ENCODE measurements around the gene RTL1.

RTL1 gene

GRCh38 chr14:100911665-100912316 is 8.3 kb upstream of the RTL1 start:
- H3K4me3 ChIP-seq (ENCODE audit: low read depth, low read length) = no peak overlapping the region
- in situ Hi-C loops (cut with HindIII; ENCODE audit: low sequenced_read_pairs) = no loop called here
- TF ChIP-seq, protein P1, sequence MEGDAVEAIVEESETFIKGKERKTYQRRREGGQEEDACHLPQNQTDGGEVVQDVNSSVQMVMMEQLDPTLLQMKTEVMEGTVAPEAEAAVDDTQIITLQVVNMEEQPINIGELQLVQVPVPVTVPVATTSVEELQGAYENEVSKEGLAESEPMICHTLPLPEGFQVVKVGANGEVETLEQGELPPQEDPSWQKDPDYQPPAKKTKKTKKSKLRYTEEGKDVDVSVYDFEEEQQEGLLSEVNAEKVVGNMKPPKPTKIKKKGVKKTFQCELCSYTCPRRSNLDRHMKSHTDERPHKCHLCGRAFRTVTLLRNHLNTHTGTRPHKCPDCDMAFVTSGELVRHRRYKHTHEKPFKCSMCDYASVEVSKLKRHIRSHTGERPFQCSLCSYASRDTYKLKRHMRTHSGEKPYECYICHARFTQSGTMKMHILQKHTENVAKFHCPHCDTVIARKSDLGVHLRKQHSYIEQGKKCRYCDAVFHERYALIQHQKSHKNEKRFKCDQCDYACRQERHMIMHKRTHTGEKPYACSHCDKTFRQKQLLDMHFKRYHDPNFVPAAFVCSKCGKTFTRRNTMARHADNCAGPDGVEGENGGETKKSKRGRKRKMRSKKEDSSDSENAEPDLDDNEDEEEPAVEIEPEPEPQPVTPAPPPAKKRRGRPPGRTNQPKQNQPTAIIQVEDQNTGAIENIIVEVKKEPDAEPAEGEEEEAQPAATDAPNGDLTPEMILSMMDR (IDR thresholded peaks at IDR 0.05; ENCODE audit: low read depth, low read length, missing control alignments) = no peak
- DNase-seq (ENCODE audit: low read depth) = no peak

GRCh38 chr14:100910888-100911664 is 7.6 kb upstream of the RTL1 start:
- in situ Hi-C loops (cut with HindIII; ENCODE audit: low sequenced_read_pairs) = no loop called here

DNA sequence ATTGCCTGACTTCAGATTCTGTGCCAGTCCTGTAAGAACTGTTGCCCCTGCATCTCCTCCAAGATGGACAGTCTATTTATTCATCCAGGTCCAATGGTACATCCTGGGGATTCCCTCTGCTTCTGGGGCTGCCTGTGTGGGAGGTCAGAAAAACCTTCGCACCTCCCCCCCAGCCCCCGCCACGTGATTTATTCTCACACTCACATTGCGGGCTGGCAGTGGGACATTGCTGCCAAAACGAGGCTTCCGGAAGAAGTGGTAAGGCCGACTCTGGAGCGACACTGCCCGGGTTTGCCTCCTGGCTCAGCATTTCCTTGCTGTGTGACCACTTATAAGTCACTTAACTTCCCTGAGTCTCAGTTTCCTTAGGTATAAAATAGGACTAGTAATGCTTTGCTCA is 5.9 kb upstream of the RTL1 start:
- no peak overlapping the region for H3K4me3 ChIP-seq (ENCODE audit: low read depth, low read length)
- TF ChIP-seq, protein P1 (IDR thresholded peaks at IDR 0.05; ENCODE audit: low read depth, low read length, missing control alignments) = no peak
- in situ Hi-C loops (cut with HindIII; ENCODE audit: low sequenced_read_pairs) = loop anchor here (5.0 kb wide), 1 partner anchor 57 kb away; no protein-coding TSS in a partner anchor
- no peak for DNase-seq (ENCODE audit: low read depth)

More at GRCh38 chr14:100910888-100911664, 7.6 kb upstream of the RTL1 start:
- TF ChIP-seq, protein P1 (IDR thresholded peaks at IDR 0.05; ENCODE audit: low read depth, low read length, missing control alignments) = no peak
- no peak overlapping the region for H3K4me3 ChIP-seq (ENCODE audit: low read depth, low read length)
- no peak for DNase-seq (ENCODE audit: low read depth)

DNA sequence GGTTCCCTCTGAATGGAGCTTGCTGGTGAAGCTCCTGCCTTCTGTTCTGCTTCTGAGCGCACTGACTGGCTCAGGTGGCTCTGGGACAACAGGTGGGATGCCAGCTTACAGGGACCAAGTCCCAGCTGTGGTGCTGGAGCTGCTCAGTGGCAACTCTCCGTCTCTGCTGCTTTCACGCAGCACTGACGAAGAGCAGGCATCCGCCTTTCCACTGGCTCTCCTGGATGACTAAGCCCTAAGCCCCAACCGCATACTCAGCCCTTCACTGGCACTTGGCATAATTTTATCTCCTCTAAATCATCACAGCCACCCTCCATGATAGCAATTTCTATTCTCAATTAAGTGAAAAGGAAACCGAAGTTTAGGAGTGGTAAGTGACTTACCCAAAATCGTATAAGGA is 3.7 kb upstream of the RTL1 start:
- no peak overlapping the region for H3K4me3 ChIP-seq (ENCODE audit: low read depth, low read length)
- no peak for DNase-seq (ENCODE audit: low read depth)
- in situ Hi-C loops (cut with HindIII; ENCODE audit: low sequenced_read_pairs) = loop anchor here (5.0 kb wide), 1 partner anchor 55 kb away; no protein-coding TSS in a partner anchor
- TF ChIP-seq, protein P1 (IDR thresholded peaks at IDR 0.05; ENCODE audit: low read depth, low read length, missing control alignments) = no peak

DNA sequence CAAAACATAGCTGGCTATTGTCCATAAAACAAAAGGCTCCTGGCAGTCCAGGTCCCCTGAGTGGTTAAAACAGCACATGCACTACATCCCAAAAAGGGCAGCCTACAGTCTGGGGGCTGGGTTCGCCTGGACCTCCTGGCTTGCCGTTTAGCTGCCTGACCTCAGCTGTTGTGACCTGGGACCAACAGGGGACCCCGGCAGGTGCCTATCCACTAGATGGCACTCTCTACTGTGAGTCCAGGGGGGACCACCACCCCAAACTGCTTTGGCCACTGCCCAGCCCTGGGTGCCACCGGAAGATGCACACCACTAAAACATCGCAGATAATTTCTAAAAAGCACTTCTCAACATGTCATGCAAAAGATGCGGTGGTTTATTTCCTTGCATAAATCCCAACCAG is 2.9 kb upstream of the RTL1 start:
- H3K4me3 ChIP-seq (ENCODE audit: low read depth, low read length) = no peak overlapping the region
- TF ChIP-seq, protein P1 (IDR thresholded peaks at IDR 0.05; ENCODE audit: low read depth, low read length, missing control alignments) = peak; percentile 19
- in situ Hi-C loops (cut with HindIII; ENCODE audit: low sequenced_read_pairs) = loop anchor here (5.0 kb wide), 1 partner anchor 54 kb away; no protein-coding TSS in a partner anchor
- DNase-seq (ENCODE audit: low read depth) = no peak

DNA sequence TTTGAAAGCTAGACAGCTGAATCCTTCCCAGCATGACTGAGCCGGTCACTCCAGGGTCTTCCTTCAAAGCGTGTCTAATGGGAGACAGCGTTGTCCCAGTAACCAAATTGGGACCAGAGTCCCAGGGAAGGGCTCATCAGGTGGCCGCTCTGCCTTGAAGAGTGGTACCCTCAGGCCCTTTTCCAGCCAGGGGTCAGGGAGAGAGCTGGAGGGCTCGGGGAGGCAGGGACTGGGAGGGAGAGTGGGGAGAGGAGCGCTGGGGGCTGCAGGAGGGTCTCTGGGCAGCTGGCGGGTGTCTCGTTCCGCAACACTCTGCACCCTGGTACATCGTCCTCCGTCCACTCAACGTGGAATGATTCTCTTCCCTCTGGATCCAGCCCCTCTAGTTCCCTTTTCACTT is 1.6 kb upstream of the RTL1 start:
- DNase-seq (ENCODE audit: low read depth) = no peak
- H3K4me3 ChIP-seq (ENCODE audit: low read depth, low read length) = no peak overlapping the region
- in situ Hi-C loops (cut with HindIII; ENCODE audit: low sequenced_read_pairs) = loop anchor here (5.0 kb wide), 1 partner anchor 53 kb away; no protein-coding TSS in a partner anchor
- TF ChIP-seq, protein P1 (IDR thresholded peaks at IDR 0.05; ENCODE audit: low read depth, low read length, missing control alignments) = no peak

Measured in astrocyte of the cerebellum (primary cell).